GM21367 (cell line): ENCODE measurements around the gene SLC38A3.
"Not testable (repeated sequence)": the region's sequence is repeated elsewhere in the genome, so short reads cannot be mapped to it uniquely, and the experiment has no call there.

Experiments used
- ATAC-seq: cut with Tn5 transposase; IDR thresholded peaks from one replicate; pipeline ENCODE4 v1.9.1; 2021; ENCODE audit not compliant: unreplicated experiment

SLC38A3 gene

GRCh38 chr3:50210176-50210509, 5.1 kb downstream of the SLC38A3 start:
- no peak for ATAC-seq

GRCh38 chr3:50210510-50211367, 5.7 kb downstream of the SLC38A3 start:
- ATAC-seq, result no peak

GRCh38 chr3:50211368-50211717, 6.3 kb downstream of the SLC38A3 start:
- ATAC-seq, result not testable (repeated sequence)

- no peak for ATAC-seq
These were observed 6.9 kb downstream of the SLC38A3 start for GRCh38 chr3:50211930-50212329.

GRCh38 chr3:50212502-50212901, 7.4 kb downstream of the SLC38A3 start:
- no peak for ATAC-seq

GRCh38 chr3:50212971-50213370, 7.9 kb downstream of the SLC38A3 start:
- no peak for ATAC-seq

GRCh38 chr3:50213373-50213772, 8.3 kb downstream of the SLC38A3 start:
- ATAC-seq, result no peak

GRCh38 chr3:50214824-50215223, 9.8 kb downstream of the SLC38A3 start:
- ATAC-seq, result no peak

- no peak for ATAC-seq
These were observed 10.5 kb downstream of the SLC38A3 start for GRCh38 chr3:50215529-50215928.

- ATAC-seq, result no peak
These were observed 12.6 kb downstream of the SLC38A3 start for GRCh38 chr3:50217681-50218080.

GRCh38 chr3:50218448-50218847, 13.4 kb downstream of the SLC38A3 start:
- ATAC-seq, result no peak

GRCh38 chr3:50219285-50219684, 14.2 kb downstream of the SLC38A3 start:
- no peak for ATAC-seq

- no peak for ATAC-seq
These were observed 15.0 kb downstream of the SLC38A3 start for GRCh38 chr3:50220109-50220508.

GRCh38 chr3:50221051-50221410, 16.0 kb downstream of the SLC38A3 start:
- ATAC-seq, result no peak

GRCh38 chr3:50221411-50222168, 16.5 kb downstream of the SLC38A3 start:
- ATAC-seq, result no peak

GRCh38 chr3:50222169-50222528, 17.1 kb downstream of the SLC38A3 start:
- ATAC-seq, result no peak

GRCh38 chr3:50224639-50225038, 19.6 kb downstream of the SLC38A3 start:
- no peak for ATAC-seq

GRCh38 chr3:50226888-50227389, 21.9 kb downstream of the SLC38A3 start:
- ATAC-seq, result peak; percentile 16

GRCh38 chr3:50227390-50228183, 22.5 kb downstream of the SLC38A3 start:
- peak; percentile 71 for ATAC-seq

GRCh38 chr3:50228184-50228763, 23.2 kb downstream of the SLC38A3 start:
- ATAC-seq, result not testable (repeated sequence)

GRCh38 chr3:50229490-50229889, 24.4 kb downstream of the SLC38A3 start:
- ATAC-seq, result no peak
